Naive B cell (primary cell): ENCODE results near the gene HCN4. TPM values are rescaled to one million over a fixed set of nuclear protein-coding genes. Genes with fewer than 3 reads are reported as not detected.
A peak's percentile ranks its signal among the peaks of the same experiment; 100 is the strongest.

Experiments
- ATAC-seq, 2 donors: fragments of 150-1000 bp; cut with Tn5 transposase; 2 replicates each; pipeline ENCODE4 v1.10.0; 2021; ENCODE audit warnings: low read depth in 2 of 2, mild to moderate bottlenecking in 2 of 2, moderate library complexity in 2 of 2
- DNase-seq: peaks from one replicate; pipeline ENCODE4 v3.0.0; 2022
- H3K27ac Mint-ChIP-seq, 6 donors: one replicate each; pipeline ENCODE4 v1.8.0; 2020 to 2022; ENCODE audit warnings: mild to moderate bottlenecking in 6 of 6, mixed read lengths in 6 of 6, moderate library complexity in 5 of 6, inconsistent platforms in 2 of 6
- H3K27me3 Mint-ChIP-seq, 3 donors: one replicate each; pipeline ENCODE4 v1.8.0; 2021 to 2022; ENCODE audit warnings: mixed read lengths in 3 of 3, mild to moderate bottlenecking in 1 of 3
- H3K36me3 Mint-ChIP-seq, 2 donors: one replicate each; pipeline ENCODE4 v1.8.0; 2020 to 2022; ENCODE audit warnings: mixed read lengths in 2 of 2, inconsistent platforms in 1 of 2, mild to moderate bottlenecking in 1 of 2
- H3K4me1 Mint-ChIP-seq, 3 donors: one replicate each; pipeline ENCODE4 v1.8.0; 2020 to 2022; ENCODE audit warnings: mixed read lengths in 3 of 3, inconsistent platforms in 1 of 3, mild to moderate bottlenecking in 1 of 3, moderate library complexity in 1 of 3
- H3K4me3 Mint-ChIP-seq, 8 donors: one replicate each; pipeline ENCODE4 v1.8.0; 2020 to 2022; ENCODE audit warnings: mild to moderate bottlenecking in 8 of 8, mixed read lengths in 8 of 8, moderate library complexity in 8 of 8, inconsistent platforms in 2 of 8
- H3K9me3 Mint-ChIP-seq, 7 donors: one replicate each; pipeline ENCODE4 v1.8.0; 2020 to 2022; ENCODE audit warnings: mixed read lengths in 7 of 7, mild to moderate bottlenecking in 5 of 7, inconsistent platforms in 2 of 7, moderate library complexity in 1 of 7
- polyA plus RNA-seq, 6 donors: library from polyadenylated mRNA; unstranded; fragments of 300-500 nt; fragmentation: Illumina TruSeq; gene quantifications; one replicate each; pipeline ENCODE4 v1.2.3, GENCODE V29; 2021; ENCODE audit warnings: low read depth in 6 of 6

HCN4 gene
- polyA plus RNA-seq, 6 donors from 2014 or later: not detected

DNA sequence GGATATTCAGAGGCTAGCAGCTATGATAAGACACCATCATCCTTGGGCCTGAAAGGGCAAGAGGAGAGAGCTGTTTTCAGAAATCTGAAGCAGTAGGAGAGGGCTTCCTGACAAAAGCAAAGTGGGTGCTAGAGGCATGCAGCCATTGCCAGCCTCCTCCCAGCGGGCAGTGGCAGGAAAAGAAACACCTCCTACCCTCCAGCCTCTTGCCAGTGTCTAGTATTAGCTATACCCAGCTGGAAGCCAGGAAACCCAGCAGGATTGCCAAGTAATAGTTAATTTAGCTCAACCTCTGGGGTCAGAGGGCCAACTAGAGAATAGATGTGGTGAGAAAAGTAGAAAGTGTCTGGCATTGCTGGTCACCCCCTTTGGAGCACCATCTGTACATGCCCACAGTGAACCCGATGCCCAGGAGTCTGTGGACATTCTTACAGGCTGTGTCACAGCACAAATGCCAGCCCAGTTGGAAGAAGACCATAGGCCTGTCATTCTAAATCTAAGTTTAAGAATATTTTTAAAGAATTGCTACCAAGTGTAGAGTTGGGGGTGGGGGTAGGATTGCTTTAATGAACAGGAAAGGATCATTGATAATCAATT, 85.3 kb downstream of the HCN4 start:
- Mint-ChIP-seq H3K9me3 (no peaks in the 10 kb centered on the region), H3K27ac (no peak overlapping the region), H3K4me3 (no peak overlapping the region), H3K36me3 (peaks cover 0 to 7% of the 10 kb centered on the region in 2 donors), H3K27me3 (peaks cover 4 to 15% (median 4%) of the 10 kb centered on the region in 3 donors), H3K4me1 (peaks cover 15 to 23% (median 16%) of the 10 kb centered on the region in 3 donors)
- ATAC-seq: no peak
- no peak for DNase-seq

GRCh38 chr15:73282567-73283365, 86.0 kb downstream of the HCN4 start:
- H3K9me3 Mint-ChIP-seq: no peaks in the 10 kb centered on the region
- ATAC-seq: no peak
- H3K27me3 Mint-ChIP-seq: peaks cover 6 to 17% (median 7%) of the 10 kb centered on the region in 3 donors
- no peak overlapping the region for H3K4me3 Mint-ChIP-seq
- DNase-seq: no peak
- peaks cover 0 to under 1% of the 10 kb centered on the region in 2 donors for H3K36me3 Mint-ChIP-seq
- H3K27ac Mint-ChIP-seq: no peak overlapping the region
- H3K4me1 Mint-ChIP-seq: peaks cover 15 to 23% (median 16%) of the 10 kb centered on the region in 3 donors

GRCh38 chr15:73275862-73276261, 92.9 kb downstream of the HCN4 start:
- H3K4me3 Mint-ChIP-seq: no peak overlapping the region
- H3K9me3 Mint-ChIP-seq: no peaks in the 10 kb centered on the region
- H3K4me1 Mint-ChIP-seq: peaks cover 0 to 5% (median 0%) of the 10 kb centered on the region in 3 donors
- no peaks in the 10 kb centered on the region for H3K36me3 Mint-ChIP-seq
- ATAC-seq (no peak), DNase-seq (no peak)
- H3K27me3 Mint-ChIP-seq: peaks cover 18% of the 10 kb centered on the region in 3 donors
- H3K27ac Mint-ChIP-seq: no peak overlapping the region

- ATAC-seq: peak in 1 of 2 donors; percentile 58
- Mint-ChIP-seq H3K36me3 (no peaks in the 10 kb centered on the region), H3K4me3 (peak overlapping the region in 1 of 8 donors; percentile 43), H3K9me3 (no peaks in the 10 kb centered on the region), H3K4me1 (peaks cover 0 to 5% (median 0%) of the 10 kb centered on the region in 3 donors), H3K27me3 (peaks cover 11 to 13% (median 13%) of the 10 kb centered on the region in 3 donors), H3K27ac (no peak overlapping the region)
- DNase-seq: peak; percentile 18
Measured at GRCh38 chr15:73273181-73274002, 95.4 kb downstream of the HCN4 start.

- H3K4me3 Mint-ChIP-seq: no peak overlapping the region
- H3K36me3 Mint-ChIP-seq: no peaks in the 10 kb centered on the region
- no peak overlapping the region for H3K27ac Mint-ChIP-seq
- H3K9me3 Mint-ChIP-seq: no peaks in the 10 kb centered on the region
- ATAC-seq: no peak
- peaks cover 0 to 5% (median 0%) of the 10 kb centered on the region in 3 donors for H3K4me1 Mint-ChIP-seq
- DNase-seq: no peak
- peaks cover 5 to 12% (median 11%) of the 10 kb centered on the region in 3 donors for H3K27me3 Mint-ChIP-seq
Measured at GRCh38 chr15:73270366-73271097, 98.2 kb downstream of the HCN4 start.

Other genes starting within 250 kb of the HCN4 start
- gene REC114, start 74.2 kb upstream of the HCN4 start, polyA plus RNA-seq: not detected